ENCODE results near the gene NOX3.

The NOX3 gene

GRCh38 chr6:155487371-155488130, 31.9 kb upstream of the NOX3 start:
- Histone ChIP-seq H4K20me1 (ENCODE audit: insufficient read depth) (no peaks in the 10 kb centered on the region), H3K27me3 (ENCODE audit: insufficient read depth, low read depth) (no peaks in the 10 kb centered on the region), H3K4me3 (IDR thresholded peaks at IDR 0.05; ENCODE audit: insufficient read depth, low read depth, low read length) (no peak overlapping the region), H3K4me1 (ENCODE audit: low read depth, poor library complexity, severe bottlenecking) (no peaks in the 10 kb centered on the region), H3K79me2 (ENCODE audit: insufficient read depth, low read depth) (no peaks in the 10 kb centered on the region), H3K36me3 (ENCODE audit: insufficient read depth) (no peaks in the 10 kb centered on the region), H3K27ac (no peak overlapping the region), H3K4me2 (no peak overlapping the region), H2AFZ (ENCODE audit: low read depth) (no peak overlapping the region), H3K9ac (no peak overlapping the region)
- no peak for TF ChIP-seq CTCF (conservative IDR thresholded peaks at IDR 0.05; ENCODE audit: low read depth, low read length)

GRCh38 chr6:155486721-155487294, 31.2 kb upstream of the NOX3 start:
- Histone ChIP-seq H3K27ac (no peak overlapping the region), H3K36me3 (ENCODE audit: insufficient read depth) (no peaks in the 10 kb centered on the region), H3K4me2 (no peak overlapping the region), H3K27me3 (ENCODE audit: insufficient read depth, low read depth) (no peaks in the 10 kb centered on the region), H3K4me3 (IDR thresholded peaks at IDR 0.05; ENCODE audit: insufficient read depth, low read depth, low read length) (no peak overlapping the region), H2AFZ (ENCODE audit: low read depth) (no peak overlapping the region), H3K4me1 (ENCODE audit: low read depth, poor library complexity, severe bottlenecking) (no peaks in the 10 kb centered on the region), H4K20me1 (ENCODE audit: insufficient read depth) (no peaks in the 10 kb centered on the region), H3K79me2 (ENCODE audit: insufficient read depth, low read depth) (no peaks in the 10 kb centered on the region), H3K9ac (no peak overlapping the region)
- no peak for TF ChIP-seq CTCF (conservative IDR thresholded peaks at IDR 0.05; ENCODE audit: low read depth, low read length)

DNA sequence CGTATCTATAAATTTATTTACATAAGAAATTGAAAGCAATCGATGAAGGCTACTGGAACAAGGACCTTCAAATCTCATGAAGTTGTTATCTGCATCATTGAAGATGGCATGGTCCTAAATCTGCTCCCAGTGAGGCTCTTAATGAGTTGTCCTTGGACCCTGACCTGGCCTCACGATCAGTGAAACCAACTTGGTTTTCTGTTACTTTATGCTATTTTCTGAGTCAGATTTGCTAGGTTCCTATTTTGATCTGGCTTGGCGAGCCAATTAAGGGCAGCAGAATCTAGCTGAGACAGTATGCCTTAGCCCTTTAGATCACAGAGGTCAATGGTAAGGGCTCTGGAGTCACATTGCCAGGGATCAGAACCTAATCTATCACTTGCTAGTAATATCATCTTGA, 30.1 kb upstream of the NOX3 start:
- TF ChIP-seq CTCF (conservative IDR thresholded peaks at IDR 0.05; ENCODE audit: low read depth, low read length) = no peak
- Histone ChIP-seq H3K4me2 (no peak overlapping the region), H3K27ac (no peak overlapping the region)

GRCh38 chr6:155483858-155484257, 28.2 kb upstream of the NOX3 start:
- Histone ChIP-seq H3K36me3 (ENCODE audit: insufficient read depth) (no peaks in the 10 kb centered on the region), H3K27ac (no peak overlapping the region), H2AFZ (ENCODE audit: low read depth) (no peak overlapping the region), H3K4me1 (ENCODE audit: low read depth, poor library complexity, severe bottlenecking) (no peaks in the 10 kb centered on the region), H3K79me2 (ENCODE audit: insufficient read depth, low read depth) (no peaks in the 10 kb centered on the region), H3K4me2 (no peak overlapping the region), H3K4me3 (IDR thresholded peaks at IDR 0.05; ENCODE audit: insufficient read depth, low read depth, low read length) (no peak overlapping the region), H3K27me3 (ENCODE audit: insufficient read depth, low read depth) (no peaks in the 10 kb centered on the region), H4K20me1 (ENCODE audit: insufficient read depth) (no peaks in the 10 kb centered on the region), H3K9ac (no peak overlapping the region)
- no peak for TF ChIP-seq CTCF (conservative IDR thresholded peaks at IDR 0.05; ENCODE audit: low read depth, low read length)

More for the DNA sequence above, 30.1 kb upstream of the NOX3 start:
- Histone ChIP-seq H3K36me3 (ENCODE audit: insufficient read depth) (no peaks in the 10 kb centered on the region), H4K20me1 (ENCODE audit: insufficient read depth) (no peaks in the 10 kb centered on the region), H3K79me2 (ENCODE audit: insufficient read depth, low read depth) (no peaks in the 10 kb centered on the region), H3K4me3 (IDR thresholded peaks at IDR 0.05; ENCODE audit: insufficient read depth, low read depth, low read length) (no peak overlapping the region), H3K27me3 (ENCODE audit: insufficient read depth, low read depth) (no peaks in the 10 kb centered on the region), H3K4me1 (ENCODE audit: low read depth, poor library complexity, severe bottlenecking) (no peaks in the 10 kb centered on the region), H3K9ac (no peak overlapping the region), H2AFZ (ENCODE audit: low read depth) (no peak overlapping the region)
